ENCODE measurements around the gene FAM136A. TPM values are rescaled to one million over a fixed set of nuclear protein-coding genes. Genes with fewer than 3 reads are reported as not detected.

Gene FAM136A
- total and polyA plus RNA-seq, 2 of the 13 experiments (the other 11 are each of a cell fraction or from before 2014, with no cell fraction given), result 77.8 to 126 TPM

- TF ChIP-seq SMARCE1 (IDR thresholded peaks at IDR 0.05; ENCODE audit: borderline replicate concordance) (no peak), ZNF772 (CRISPR knock-in tag; IDR thresholded peaks at IDR 0.05) (peak; percentile 82), POGZ (CRISPR knock-in tag; IDR thresholded peaks at IDR 0.05) (0 out of 2 replicates have a peak, but pooled peaks have one; percentile 41), HNRNPK (IDR thresholded peaks at IDR 0.05; ENCODE audit: low read depth, low read length, poor library complexity, severe bottlenecking) (no peak), TAF1 (CRISPR knock-in tag; IDR thresholded peaks at IDR 0.05) (peak; percentile 96), ZNF260 (CRISPR knock-in tag; IDR thresholded peaks at IDR 0.05; ENCODE audit: borderline replicate concordance, low read depth) (no peak), STAT5B (CRISPR knock-in tag; IDR thresholded peaks at IDR 0.05) (no peak), ADNP (CRISPR knock-in tag; IDR thresholded peaks at IDR 0.05) (no peak), PLRG1 (conservative IDR thresholded peaks at IDR 0.05) (no peak), CC2D1A (CRISPR knock-in tag; IDR thresholded peaks at IDR 0.05) (no peak), SOX13 (IDR thresholded peaks at IDR 0.05) (peak; percentile 53; the same call in 1 of the 2 replicates), SOX13 (CRISPR knock-in tag; conservative IDR thresholded peaks at IDR 0.05 in 1 of 2, IDR thresholded peaks at IDR 0.05 in 1 of 2) (peak in 1 of 2 experiments; percentile 74; a peak in 2 of 4 replicates), THAP9 (CRISPR knock-in tag; IDR thresholded peaks at IDR 0.05; ENCODE audit: borderline replicate concordance) (peak; percentile 98), SALL1 (CRISPR knock-in tag; IDR thresholded peaks at IDR 0.05) (peak; percentile 82), KLF15 (CRISPR knock-in tag; IDR thresholded peaks at IDR 0.05; ENCODE audit: borderline replicate concordance) (no peak), NFIC (IDR thresholded peaks at IDR 0.05; ENCODE audit: low read length) (0 out of 2 replicates have a peak, but pooled peaks have one; percentile 15), SIX1 (CRISPR knock-in tag; IDR thresholded peaks at IDR 0.05; ENCODE audit: borderline replicate concordance) (no peak), ERF (CRISPR knock-in tag; IDR thresholded peaks at IDR 0.05) (peak; percentile 82), ARID4A (CRISPR knock-in tag; IDR thresholded peaks at IDR 0.05; ENCODE audit: borderline replicate concordance) (peak; percentile 92), ZNF383 (CRISPR knock-in tag; IDR thresholded peaks at IDR 0.05; ENCODE audit: borderline replicate concordance) (no peak), FIP1L1 (IDR thresholded peaks at IDR 0.05; ENCODE audit: borderline replicate concordance, insufficient read depth, low read depth, low read length) (peak; percentile 97; the same call in 1 of the 2 replicates), ATF5 (CRISPR knock-in tag; IDR thresholded peaks at IDR 0.05; ENCODE audit: low read depth) (no peak), RARA (CRISPR knock-in tag; IDR thresholded peaks at IDR 0.05) (peak; percentile 31; the same call in 1 of the 2 replicates)
Measured at GRCh38 chr2:70248181-70248847, 53.6 kb downstream of the FAM136A start, which contains the start of gene TIA1 (continued).

All from HepG2 (cell line).